Measurements from ENCODE around the gene ATP8B3.
"Not testable (repeated sequence)": the region's sequence is repeated elsewhere in the genome, so short reads cannot be mapped to it uniquely, and the experiment has no call there.

Gene ATP8B3

GRCh38 chr19:1805401-1806183 lies 6.5 kb downstream of the ATP8B3 start:
- Histone ChIP-seq H2AFZ (ENCODE audit: low read length, unreplicated experiment) (no peak overlapping the region), H3K4me3 (ENCODE audit: low read depth, low read length) (no peak overlapping the region), H3K27me3 (ENCODE audit: insufficient read depth, low read length) (no peaks in the 10 kb centered on the region), H3K27ac (ENCODE audit: low read depth, low read length) (no peak overlapping the region), H3K4me1 (ENCODE audit: control insufficient read depth, insufficient read depth, low read length, unreplicated experiment) (no peaks in the 10 kb centered on the region), H3K36me3 (ENCODE audit: insufficient read depth, low read length) (no peaks in the 10 kb centered on the region), H3K79me2 (ENCODE audit: control insufficient read depth, insufficient read depth, low read length, unreplicated experiment) (no peaks in the 10 kb centered on the region)

- Histone ChIP-seq H3K79me2 (ENCODE audit: control insufficient read depth, insufficient read depth, low read length, unreplicated experiment) (no peaks in the 10 kb centered on the region), H3K27ac (ENCODE audit: low read depth, low read length) (no peak overlapping the region), H3K27me3 (ENCODE audit: insufficient read depth, low read length) (no peaks in the 10 kb centered on the region), H3K4me3 (ENCODE audit: low read depth, low read length) (no peak overlapping the region), H3K4me1 (ENCODE audit: control insufficient read depth, insufficient read depth, low read length, unreplicated experiment) (no peaks in the 10 kb centered on the region), H2AFZ (ENCODE audit: low read length, unreplicated experiment) (no peak overlapping the region), H3K36me3 (ENCODE audit: insufficient read depth, low read length) (no peaks in the 10 kb centered on the region)
Observed at GRCh38 chr19:1804858-1805257, 7.2 kb downstream of the ATP8B3 start.

- Histone ChIP-seq H3K27ac (ENCODE audit: low read depth, low read length) (no peak overlapping the region), H3K27me3 (ENCODE audit: insufficient read depth, low read length) (no peaks in the 10 kb centered on the region), H2AFZ (ENCODE audit: low read length, unreplicated experiment) (no peak overlapping the region), H3K4me1 (ENCODE audit: control insufficient read depth, insufficient read depth, low read length, unreplicated experiment) (no peaks in the 10 kb centered on the region), H3K79me2 (ENCODE audit: control insufficient read depth, insufficient read depth, low read length, unreplicated experiment) (no peaks in the 10 kb centered on the region), H3K4me3 (ENCODE audit: low read depth, low read length) (no peak overlapping the region), H3K36me3 (ENCODE audit: insufficient read depth, low read length) (no peaks in the 10 kb centered on the region)
Observed at GRCh38 chr19:1799695-1800342, 12.3 kb downstream of the ATP8B3 start.

GRCh38 chr19:1797313-1797712 lies 14.8 kb downstream of the ATP8B3 start:
- H3K4me1 ChIP-seq (ENCODE audit: control insufficient read depth, insufficient read depth, low read length, unreplicated experiment); H3K79me2 ChIP-seq (ENCODE audit: control insufficient read depth, insufficient read depth, low read length, unreplicated experiment); H3K27ac ChIP-seq (ENCODE audit: low read depth, low read length); H3K36me3 ChIP-seq (ENCODE audit: insufficient read depth, low read length); H3K27me3 ChIP-seq (ENCODE audit: insufficient read depth, low read length); H3K4me3 ChIP-seq (ENCODE audit: low read depth, low read length); H2AFZ ChIP-seq (ENCODE audit: low read length, unreplicated experiment): not testable (repeated sequence)

- H3K27ac ChIP-seq (ENCODE audit: low read depth, low read length), result no peak overlapping the region
- no peaks in the 10 kb centered on the region for H3K36me3 ChIP-seq (ENCODE audit: insufficient read depth, low read length)
- no peaks in the 10 kb centered on the region for H3K4me1 ChIP-seq (ENCODE audit: control insufficient read depth, insufficient read depth, low read length, unreplicated experiment)
- H3K4me3 ChIP-seq (ENCODE audit: low read depth, low read length), result no peak overlapping the region
- no peak overlapping the region for H2AFZ ChIP-seq (ENCODE audit: low read length, unreplicated experiment)
- H3K79me2 ChIP-seq (ENCODE audit: control insufficient read depth, insufficient read depth, low read length, unreplicated experiment), result no peaks in the 10 kb centered on the region
- H3K27me3 ChIP-seq (ENCODE audit: insufficient read depth, low read length), result no peaks in the 10 kb centered on the region
Observed at GRCh38 chr19:1796395-1797142, 15.5 kb downstream of the ATP8B3 start.

GRCh38 chr19:1794424-1795172 lies 17.5 kb downstream of the ATP8B3 start:
- Histone ChIP-seq H3K27me3 (ENCODE audit: insufficient read depth, low read length) (no peaks in the 10 kb centered on the region), H3K36me3 (ENCODE audit: insufficient read depth, low read length) (no peaks in the 10 kb centered on the region), H3K27ac (ENCODE audit: low read depth, low read length) (no peak overlapping the region), H3K4me3 (ENCODE audit: low read depth, low read length) (no peak overlapping the region), H3K79me2 (ENCODE audit: control insufficient read depth, insufficient read depth, low read length, unreplicated experiment) (no peaks in the 10 kb centered on the region), H2AFZ (ENCODE audit: low read length, unreplicated experiment) (no peak overlapping the region), H3K4me1 (ENCODE audit: control insufficient read depth, insufficient read depth, low read length, unreplicated experiment) (no peaks in the 10 kb centered on the region)

GRCh38 chr19:1791879-1792278 lies 20.2 kb downstream of the ATP8B3 start:
- Histone ChIP-seq H3K79me2 (ENCODE audit: control insufficient read depth, insufficient read depth, low read length, unreplicated experiment) (no peaks in the 10 kb centered on the region), H3K27ac (ENCODE audit: low read depth, low read length) (no peak overlapping the region), H3K27me3 (ENCODE audit: insufficient read depth, low read length) (no peaks in the 10 kb centered on the region), H3K4me1 (ENCODE audit: control insufficient read depth, insufficient read depth, low read length, unreplicated experiment) (no peaks in the 10 kb centered on the region), H3K4me3 (ENCODE audit: low read depth, low read length) (no peak overlapping the region), H3K36me3 (ENCODE audit: insufficient read depth, low read length) (no peaks in the 10 kb centered on the region), H2AFZ (ENCODE audit: low read length, unreplicated experiment) (no peak overlapping the region)

- no peak overlapping the region for H3K4me3 ChIP-seq (ENCODE audit: low read depth, low read length)
- H3K27ac ChIP-seq (ENCODE audit: low read depth, low read length), result no peak overlapping the region
- no peak overlapping the region for H2AFZ ChIP-seq (ENCODE audit: low read length, unreplicated experiment)
- no peaks in the 10 kb centered on the region for H3K27me3 ChIP-seq (ENCODE audit: insufficient read depth, low read length)
- no peaks in the 10 kb centered on the region for H3K4me1 ChIP-seq (ENCODE audit: control insufficient read depth, insufficient read depth, low read length, unreplicated experiment)
- no peaks in the 10 kb centered on the region for H3K36me3 ChIP-seq (ENCODE audit: insufficient read depth, low read length)
- no peaks in the 10 kb centered on the region for H3K79me2 ChIP-seq (ENCODE audit: control insufficient read depth, insufficient read depth, low read length, unreplicated experiment)
Observed at GRCh38 chr19:1790054-1790792, 21.9 kb downstream of the ATP8B3 start.

- Histone ChIP-seq H3K79me2 (ENCODE audit: control insufficient read depth, insufficient read depth, low read length, unreplicated experiment) (no peaks in the 10 kb centered on the region), H3K36me3 (ENCODE audit: insufficient read depth, low read length) (no peaks in the 10 kb centered on the region), H3K4me3 (ENCODE audit: low read depth, low read length) (no peak overlapping the region), H3K27me3 (ENCODE audit: insufficient read depth, low read length) (no peaks in the 10 kb centered on the region), H3K27ac (ENCODE audit: low read depth, low read length) (no peak overlapping the region), H3K4me1 (ENCODE audit: control insufficient read depth, insufficient read depth, low read length, unreplicated experiment) (no peaks in the 10 kb centered on the region), H2AFZ (ENCODE audit: low read length, unreplicated experiment) (no peak overlapping the region)
Observed at GRCh38 chr19:1789261-1790041, 22.6 kb downstream of the ATP8B3 start.

Measured in ACC112 (cell line).